Stimulated activated CD8-positive, alpha-beta memory T cell treated with anti-CD3 and anti-CD28 coated beads, Interleukin-12 subunit alpha, Interleukin-12 subunit beta, amount 100 ng/mL, for 4 hours (primary cell): ENCODE results near the gene PRKACA.

Experiments
- DNase-seq: peaks from one replicate; pipeline ENCODE4 v3.0.0-alpha.2; 2020; ENCODE audit warnings: low read depth

Gene PRKACA

GRCh38 chr19:14091813-14092462 is 25.6 kb downstream of the PRKACA start:
- DNase-seq, result peak; percentile 33

- DNase-seq, result peak; percentile 48
Measured at GRCh38 chr19:14091081-14091812, 26.3 kb downstream of the PRKACA start.

- DNase-seq, result peak; percentile 82
Measured at GRCh38 chr19:14090509-14091080, 27.0 kb downstream of the PRKACA start, which contains the start of gene SAMD1. Gene SAMD1, minus strand, starts transcription at chr19:14090751.

GRCh38 chr19:14089662-14090508 is 27.7 kb downstream of the PRKACA start:
- peak; percentile 29 for DNase-seq

- DNase-seq, result no peak
Measured at GRCh38 chr19:14089412-14089661, 28.2 kb downstream of the PRKACA start.

GRCh38 chr19:14088634-14089411 is 28.7 kb downstream of the PRKACA start:
- DNase-seq, result no peak

- DNase-seq, result no peak
Measured at GRCh38 chr19:14086098-14086497, 31.5 kb downstream of the PRKACA start.

GRCh38 chr19:14085309-14085995 is 32.1 kb downstream of the PRKACA start, which contains the start of gene C19orf67:
Gene C19orf67, minus strand, starts transcription at chr19:14085783. Its CDS starts 156 bp downstream, at chr19:14085627.
- DNase-seq, result no peak

GRCh38 chr19:14082675-14082960 is 34.9 kb downstream of the PRKACA start:
- DNase-seq, result no peak

- no peak for DNase-seq
Measured at GRCh38 chr19:14081797-14082674, 35.5 kb downstream of the PRKACA start.

- DNase-seq, result peak; percentile 98
Measured at GRCh38 chr19:14080887-14081796, 36.4 kb downstream of the PRKACA start.

GRCh38 chr19:14078411-14078810 is 39.2 kb downstream of the PRKACA start:
- no peak for DNase-seq

GRCh38 chr19:14073925-14074838 is 43.4 kb downstream of the PRKACA start:
- no peak for DNase-seq

GRCh38 chr19:14073261-14073924 is 44.2 kb downstream of the PRKACA start:
- DNase-seq, result peak; percentile 62

GRCh38 chr19:14072535-14073260 is 44.9 kb downstream of the PRKACA start, which contains the start of gene MISP3:
Gene MISP3, plus strand, starts transcription at chr19:14072786. Its CDS starts 524 bp downstream, at chr19:14073310.
- DNase-seq, result no peak

GRCh38 chr19:14070268-14071050 is 47.1 kb downstream of the PRKACA start:
- no peak for DNase-seq
